ENCODE results near the gene BMPR1A. TPM values are rescaled to one million over a fixed set of nuclear protein-coding genes. Genes with fewer than 3 reads are reported as not detected.

Gene BMPR1A
- total and polyA plus RNA-seq, 2 experiments from 2014 or later, result 14.2 to 82.5 TPM

DNA sequence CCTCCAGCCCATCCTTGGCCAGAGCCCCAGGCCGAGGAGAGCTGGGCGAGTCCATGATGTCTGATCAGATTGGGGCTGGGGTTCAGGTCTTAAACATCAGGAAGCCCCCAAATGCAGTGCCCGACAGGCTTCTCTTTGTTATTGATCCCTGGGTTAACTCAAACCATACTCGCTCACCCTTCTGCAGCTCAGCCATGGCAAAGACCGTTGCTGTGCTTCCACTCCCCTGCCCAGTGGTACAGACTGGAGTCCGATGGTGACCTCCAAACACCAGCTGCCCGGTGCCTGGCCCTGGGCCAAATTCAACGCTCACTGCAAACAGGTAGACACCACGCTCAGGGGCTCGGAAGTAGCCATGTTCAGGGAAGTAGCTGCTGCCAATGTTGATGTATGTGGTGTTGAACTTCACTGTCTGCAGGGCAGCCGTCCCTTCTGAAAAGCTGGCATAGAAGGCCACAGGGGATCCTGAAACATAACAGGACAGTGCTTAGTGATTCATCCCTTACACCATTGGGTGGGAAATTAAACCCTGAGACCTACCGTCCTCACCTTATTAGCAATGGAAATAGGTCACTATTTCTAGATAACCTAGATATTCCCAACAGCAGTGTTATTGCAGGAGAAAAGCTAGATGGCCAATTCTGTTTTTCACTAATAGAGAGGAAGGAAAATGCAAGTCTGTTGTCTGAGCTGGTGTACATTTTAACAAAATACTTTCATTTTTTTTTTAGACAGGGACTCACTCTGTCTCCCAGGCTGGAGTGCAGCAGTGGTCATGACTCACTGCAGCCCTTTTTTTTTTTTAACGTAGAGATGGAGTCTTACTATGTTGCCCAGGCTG, 180.5 kb downstream of the BMPR1A start:
- ATAC-seq, result no peak
- DNase-seq (ENCODE audit: low spot score), result no peak
- Histone ChIP-seq H3F3A (replicated peaks; ENCODE audit: low read depth) (peaks cover 5% of the 10 kb centered on the region; the same call in 1 of the 2 replicates), H2AFZ (no peak overlapping the region), H3K4me3 (no peak overlapping the region), H3K9me2 (ENCODE audit: insufficient read depth) (no peaks in the 10 kb centered on the region), H3K27me3 (ENCODE audit: insufficient read depth) (no peaks in the 10 kb centered on the region), H3K27ac (ENCODE audit: low read depth) (no peak overlapping the region), H4K20me1 (replicated peaks; ENCODE audit: insufficient read depth) (peaks cover 9% of the 10 kb centered on the region; the same call in 1 of the 2 replicates), H3K79me2 (replicated peaks; ENCODE audit: insufficient read depth) (no peaks in the 10 kb centered on the region), H3K36me3 (ENCODE audit: insufficient read depth) (no peaks in the 10 kb centered on the region; the same call in 1 of the 2 replicates), H3K4me2 (no peak overlapping the region), H3K4me1 (ENCODE audit: insufficient read depth) (no peaks in the 10 kb centered on the region)
- TF ChIP-seq REST (IDR thresholded peaks at IDR 0.05; ENCODE audit: unreplicated experiment) (no peak), CREB1 (CRISPR knock-in tag; IDR thresholded peaks at IDR 0.05; ENCODE audit: low read depth) (no peak)
- TF ChIP-seq, protein P1, sequence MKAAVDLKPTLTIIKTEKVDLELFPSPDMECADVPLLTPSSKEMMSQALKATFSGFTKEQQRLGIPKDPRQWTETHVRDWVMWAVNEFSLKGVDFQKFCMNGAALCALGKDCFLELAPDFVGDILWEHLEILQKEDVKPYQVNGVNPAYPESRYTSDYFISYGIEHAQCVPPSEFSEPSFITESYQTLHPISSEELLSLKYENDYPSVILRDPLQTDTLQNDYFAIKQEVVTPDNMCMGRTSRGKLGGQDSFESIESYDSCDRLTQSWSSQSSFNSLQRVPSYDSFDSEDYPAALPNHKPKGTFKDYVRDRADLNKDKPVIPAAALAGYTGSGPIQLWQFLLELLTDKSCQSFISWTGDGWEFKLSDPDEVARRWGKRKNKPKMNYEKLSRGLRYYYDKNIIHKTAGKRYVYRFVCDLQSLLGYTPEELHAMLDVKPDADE (IDR thresholded peaks at IDR 0.05), result no peak
- no peak overlapping the region for H3K4me3 Mint-ChIP-seq
- peaks cover 1% of the 10 kb centered on the region; the same call in 2 of the 3 replicates for H3K36me3 Mint-ChIP-seq (ENCODE audit: low read depth)
- H3K27ac Mint-ChIP-seq, result peak overlapping the region; percentile 44; the same call in 1 of the 2 replicates
- H3K27me3 Mint-ChIP-seq (ENCODE audit: insufficient read depth, low read depth, poor library complexity), result peaks cover 34% of the 10 kb centered on the region
- H3K4me1 Mint-ChIP-seq, result peaks cover 7% of the 10 kb centered on the region
- H3K9me3 Mint-ChIP-seq, result no peaks in the 10 kb centered on the region

- no peaks in the 10 kb centered on the region; the same call in 1 of the 3 replicates for H3K36me3 Mint-ChIP-seq (ENCODE audit: low read depth)
- Histone ChIP-seq H3K4me3 (no peak overlapping the region), H3K27me3 (ENCODE audit: insufficient read depth) (no peaks in the 10 kb centered on the region), H4K20me1 (replicated peaks; ENCODE audit: insufficient read depth) (peaks cover 4% of the 10 kb centered on the region; the same call in 1 of the 2 replicates), H3K27ac (ENCODE audit: low read depth) (no peak overlapping the region), H3K9me2 (ENCODE audit: insufficient read depth) (no peaks in the 10 kb centered on the region), H3K4me1 (ENCODE audit: insufficient read depth) (no peaks in the 10 kb centered on the region), H3K4me2 (no peak overlapping the region), H3F3A (replicated peaks; ENCODE audit: low read depth) (0 out of 2 replicates have a peak, but pooled peaks cover 5% of the 10 kb centered on the region), H3K79me2 (replicated peaks; ENCODE audit: insufficient read depth) (no peaks in the 10 kb centered on the region), H3K36me3 (ENCODE audit: insufficient read depth) (no peaks in the 10 kb centered on the region), H2AFZ (no peak overlapping the region)
- DNase-seq (ENCODE audit: low spot score) (no peak), ATAC-seq (no peak)
- peaks cover 7% of the 10 kb centered on the region for H3K4me1 Mint-ChIP-seq
- peaks cover 33% of the 10 kb centered on the region for H3K27me3 Mint-ChIP-seq (ENCODE audit: insufficient read depth, low read depth, poor library complexity)
- H3K4me3 Mint-ChIP-seq, result no peak overlapping the region
- H3K27ac Mint-ChIP-seq, result no peak overlapping the region
- no peaks in the 10 kb centered on the region for H3K9me3 Mint-ChIP-seq
- TF ChIP-seq, protein P2, sequence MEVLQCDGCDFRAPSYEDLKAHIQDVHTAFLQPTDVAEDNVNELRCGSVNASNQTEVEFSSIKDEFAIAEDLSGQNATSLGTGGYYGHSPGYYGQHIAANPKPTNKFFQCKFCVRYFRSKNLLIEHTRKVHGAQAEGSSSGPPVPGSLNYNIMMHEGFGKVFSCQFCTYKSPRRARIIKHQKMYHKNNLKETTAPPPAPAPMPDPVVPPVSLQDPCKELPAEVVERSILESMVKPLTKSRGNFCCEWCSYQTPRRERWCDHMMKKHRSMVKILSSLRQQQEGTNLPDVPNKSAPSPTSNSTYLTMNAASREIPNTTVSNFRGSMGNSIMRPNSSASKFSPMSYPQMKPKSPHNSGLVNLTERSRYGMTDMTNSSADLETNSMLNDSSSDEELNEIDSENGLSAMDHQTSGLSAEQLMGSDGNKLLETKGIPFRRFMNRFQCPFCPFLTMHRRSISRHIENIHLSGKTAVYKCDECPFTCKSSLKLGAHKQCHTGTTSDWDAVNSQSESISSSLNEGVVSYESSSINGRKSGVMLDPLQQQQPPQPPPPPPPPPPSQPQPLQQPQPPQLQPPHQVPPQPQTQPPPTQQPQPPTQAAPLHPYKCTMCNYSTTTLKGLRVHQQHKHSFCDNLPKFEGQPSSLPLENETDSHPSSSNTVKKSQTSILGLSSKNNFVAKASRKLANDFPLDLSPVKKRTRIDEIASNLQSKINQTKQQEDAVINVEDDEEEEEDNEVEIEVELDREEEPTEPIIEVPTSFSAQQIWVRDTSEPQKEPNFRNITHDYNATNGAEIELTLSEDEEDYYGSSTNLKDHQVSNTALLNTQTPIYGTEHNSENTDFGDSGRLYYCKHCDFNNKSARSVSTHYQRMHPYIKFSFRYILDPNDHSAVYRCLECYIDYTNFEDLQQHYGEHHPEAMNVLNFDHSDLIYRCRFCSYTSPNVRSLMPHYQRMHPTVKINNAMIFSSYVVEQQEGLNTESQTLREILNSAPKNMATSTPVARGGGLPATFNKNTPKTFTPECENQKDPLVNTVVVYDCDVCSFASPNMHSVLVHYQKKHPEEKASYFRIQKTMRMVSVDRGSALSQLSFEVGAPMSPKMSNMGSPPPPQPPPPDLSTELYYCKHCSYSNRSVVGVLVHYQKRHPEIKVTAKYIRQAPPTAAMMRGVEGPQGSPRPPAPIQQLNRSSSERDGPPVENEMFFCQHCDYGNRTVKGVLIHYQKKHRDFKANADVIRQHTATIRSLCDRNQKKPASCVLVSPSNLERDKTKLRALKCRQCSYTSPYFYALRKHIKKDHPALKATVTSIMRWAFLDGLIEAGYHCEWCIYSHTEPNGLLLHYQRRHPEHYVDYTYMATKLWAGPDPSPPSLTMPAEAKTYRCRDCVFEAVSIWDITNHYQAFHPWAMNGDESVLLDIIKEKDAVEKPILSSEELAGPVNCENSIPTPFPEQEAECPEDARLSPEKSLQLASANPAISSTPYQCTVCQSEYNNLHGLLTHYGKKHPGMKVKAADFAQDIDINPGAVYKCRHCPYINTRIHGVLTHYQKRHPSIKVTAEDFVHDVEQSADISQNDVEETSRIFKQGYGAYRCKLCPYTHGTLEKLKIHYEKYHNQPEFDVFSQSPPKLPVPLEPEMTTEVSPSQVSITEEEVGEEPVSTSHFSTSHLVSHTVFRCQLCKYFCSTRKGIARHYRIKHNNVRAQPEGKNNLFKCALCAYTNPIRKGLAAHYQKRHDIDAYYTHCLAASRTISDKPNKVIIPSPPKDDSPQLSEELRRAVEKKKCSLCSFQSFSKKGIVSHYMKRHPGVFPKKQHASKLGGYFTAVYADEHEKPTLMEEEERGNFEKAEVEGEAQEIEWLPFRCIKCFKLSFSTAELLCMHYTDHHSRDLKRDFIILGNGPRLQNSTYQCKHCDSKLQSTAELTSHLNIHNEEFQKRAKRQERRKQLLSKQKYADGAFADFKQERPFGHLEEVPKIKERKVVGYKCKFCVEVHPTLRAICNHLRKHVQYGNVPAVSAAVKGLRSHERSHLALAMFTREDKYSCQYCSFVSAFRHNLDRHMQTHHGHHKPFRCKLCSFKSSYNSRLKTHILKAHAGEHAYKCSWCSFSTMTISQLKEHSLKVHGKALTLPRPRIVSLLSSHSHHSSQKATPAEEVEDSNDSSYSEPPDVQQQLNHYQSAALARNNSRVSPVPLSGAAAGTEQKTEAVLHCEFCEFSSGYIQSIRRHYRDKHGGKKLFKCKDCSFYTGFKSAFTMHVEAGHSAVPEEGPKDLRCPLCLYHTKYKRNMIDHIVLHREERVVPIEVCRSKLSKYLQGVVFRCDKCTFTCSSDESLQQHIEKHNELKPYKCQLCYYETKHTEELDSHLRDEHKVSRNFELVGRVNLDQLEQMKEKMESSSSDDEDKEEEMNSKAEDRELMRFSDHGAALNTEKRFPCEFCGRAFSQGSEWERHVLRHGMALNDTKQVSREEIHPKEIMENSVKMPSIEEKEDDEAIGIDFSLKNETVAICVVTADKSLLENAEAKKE (CRISPR knock-in tag; IDR thresholded peaks at IDR 0.05), result no peak
Observed at GRCh38 chr10:86937502-86938154, 181.2 kb downstream of the BMPR1A start.
